HCT116 (cell line): ENCODE results near the gene PPP1R3C.

Source experiments
- CTCF ChIP-seq, 3 experiments: fragments of 200-600 bp in 1 of 3; sonication (generic) in 1 of 3; IDR thresholded peaks in 2 of 3; conservative IDR thresholded peaks in 1 of 3; 2 replicates each; pipeline ENCODE4 v1.5.1; 2012 to 2017; ENCODE audit warnings: low read depth in 2 of 3, low read length in 2 of 3, antibody characterized with exemption in 1 of 3, borderline replicate concordance in 1 of 3, control low read depth in 1 of 3, mild to moderate bottlenecking in 1 of 3, mixed read lengths in 1 of 3, mixed run types in 1 of 3, moderate library complexity in 1 of 3; ENCODE audit not compliant: insufficient read depth in 1 of 3
- EGR1 ChIP-seq: IDR thresholded peaks from 2 replicates; pipeline ENCODE4 v1.6.1; 2012; ENCODE audit warnings: low read depth
- ELF1 ChIP-seq: IDR thresholded peaks from 2 replicates; pipeline ENCODE4 v1.6.1; 2012; ENCODE audit warnings: low read depth, borderline replicate concordance
- RAD21 ChIP-seq: IDR thresholded peaks from 2 replicates; pipeline ENCODE4 v1.6.1; 2012; ENCODE audit warnings: low read depth, mild to moderate bottlenecking
- SRF ChIP-seq: IDR thresholded peaks from 2 replicates; pipeline ENCODE4 v1.6.1; 2012; ENCODE audit warnings: low read depth
- ZBTB33 ChIP-seq: IDR thresholded peaks from 2 replicates; pipeline ENCODE4 v1.6.1; 2011; ENCODE audit warnings: mild to moderate bottlenecking, low read length, moderate library complexity; ENCODE audit not compliant: insufficient replicate concordance; ENCODE audit errors: extremely low read depth

GRCh38 chr10:91672021-91672608 lies 39.2 kb upstream of the PPP1R3C start:
- TF ChIP-seq ZBTB33 (no peak), CTCF (IDR thresholded peaks at IDR 0.05 in 2 of 3, conservative IDR thresholded peaks at IDR 0.05 in 1 of 3; ENCODE audit: borderline replicate concordance in 1 of 3, insufficient read depth in 1 of 3, low read depth in 2 of 3, low read length in 2 of 3) (no peak), ELF1 (no peak), SRF (no peak), RAD21 (no peak), EGR1 (no peak)
